ENCODE data around the gene CDH23. TPM values are rescaled to one million over a fixed set of nuclear protein-coding genes. Genes with fewer than 3 reads are reported as not detected.

Gene CDH23
- total and polyA plus RNA-seq, 10 donors: 2.0 to 19.9 (median 11.0) TPM

- Histone ChIP-seq H3K4me1 (peaks cover 0 to 6% (median 3%) of the 10 kb centered on the region in 6 donors), H3K4me3 (no peak overlapping the region), H3K9me3 (no peaks in the 10 kb centered on the region), H3K36me3 (no peaks in the 10 kb centered on the region), H3K27me3 (replicated peaks in 1 of 7) (peaks cover 0 to 9% (median 0%) of the 10 kb centered on the region in 7 donors), H3K27ac (no peak overlapping the region)
- peak; percentile 46 for DNase-seq
- TF ChIP-seq POLR2AphosphoS5 (IDR thresholded peaks at IDR 0.05) (no peak), CTCF (IDR thresholded peaks at IDR 0.05 in 8 of 11, conservative IDR thresholded peaks at IDR 0.05 in 3 of 11) (no peak), POLR2A (IDR thresholded peaks at IDR 0.05) (no peak)
- whole genome bisulfite sequencing, 5 donors: 75 to 86% (median 77%) methylated on average over 9 to 15 of the region's 15 CpGs
- intact Hi-C loops (cut with DNase I; ENCODE audit: low total_unique reads): no loop called here
Observed at GRCh38 chr10:71432101-71432905, 35.6 kb downstream of the CDH23 start.

GRCh38 chr10:71432956-71433767, 36.4 kb downstream of the CDH23 start:
- H3K27ac ChIP-seq: no peak overlapping the region
- H3K36me3 ChIP-seq: no peaks in the 10 kb centered on the region
- no peak for TF ChIP-seq POLR2A (IDR thresholded peaks at IDR 0.05)
- no peak for TF ChIP-seq CTCF (IDR thresholded peaks at IDR 0.05 in 8 of 11, conservative IDR thresholded peaks at IDR 0.05 in 3 of 11)
- TF ChIP-seq POLR2AphosphoS5 (IDR thresholded peaks at IDR 0.05): no peak
- peaks cover 0 to 6% (median 3%) of the 10 kb centered on the region in 6 donors for H3K4me1 ChIP-seq
- no peaks in the 10 kb centered on the region for H3K9me3 ChIP-seq
- H3K27me3 ChIP-seq (replicated peaks in 1 of 7): peaks cover 0 to 9% (median 0%) of the 10 kb centered on the region in 7 donors
- DNase-seq: peak; percentile 42
- no peak overlapping the region for H3K4me3 ChIP-seq
- 83 to 97% (median 87%) methylated on average over 11 of the region's 11 CpGs for WGBS, 5 donors
- intact Hi-C loops (cut with DNase I; ENCODE audit: low total_unique reads): no loop called here

- Histone ChIP-seq H3K27me3 (replicated peaks in 1 of 7) (peaks cover 0 to 9% (median 0%) of the 10 kb centered on the region in 7 donors), H3K27ac (no peak overlapping the region), H3K4me1 (peaks cover 0 to 6% (median 3%) of the 10 kb centered on the region in 6 donors), H3K4me3 (no peak overlapping the region), H3K9me3 (no peaks in the 10 kb centered on the region), H3K36me3 (no peaks in the 10 kb centered on the region)
- WGBS, 5 donors: 80 to 94% (median 92%) methylated on average over 10 of the region's 10 CpGs
- intact Hi-C loops (cut with DNase I; ENCODE audit: low total_unique reads): no loop called here
- peak; percentile 71 for DNase-seq
- TF ChIP-seq POLR2AphosphoS5 (IDR thresholded peaks at IDR 0.05) (no peak), CTCF (IDR thresholded peaks at IDR 0.05 in 8 of 11, conservative IDR thresholded peaks at IDR 0.05 in 3 of 11) (no peak), POLR2A (IDR thresholded peaks at IDR 0.05) (no peak)
Observed at GRCh38 chr10:71433768-71434744, 37.3 kb downstream of the CDH23 start.
